ENCODE data around the gene CLTB.

Gene CLTB

GRCh38 chr5:176365351-176366231, 50.7 kb downstream of the CLTB start, which contains the start of gene ARL10:
ARL10 (plus strand) TSS chr5:176365487; CDS start chr5:176365564, 77 bp downstream.
- WGBS (ENCODE audit: insufficient coverage) = under 1% methylated on average over 64 of the region's 108 CpGs
- Histone ChIP-seq H3K36me3 (ENCODE audit: control insufficient read depth in 4 of 4, insufficient read depth in 4 of 4, low read length in 3 of 4) (peaks cover 0 to 17% (median 5%) of the 10 kb centered on the region in 4 experiments), H3K9me3 (ENCODE audit: control extremely low read depth in 1 of 5, control insufficient read depth in 4 of 5, insufficient read depth in 2 of 5, low read depth in 1 of 5, low read length in 4 of 5) (no peaks in the 10 kb centered on the region), H3K27me3 (replicated peaks in 2 of 5; ENCODE audit: control insufficient read depth in 4 of 5, insufficient read depth in 5 of 5, low read length in 4 of 5) (peaks cover 0 to 3% (median 0%) of the 10 kb centered on the region in 5 experiments), H3K4me1 (ENCODE audit: control extremely low read depth in 1 of 4, control insufficient read depth in 4 of 4, insufficient read depth in 4 of 4, low read length in 3 of 4) (peaks cover 2 to 26% (median 23%) of the 10 kb centered on the region in 4 experiments), H3K27ac (ENCODE audit: insufficient read depth in 1 of 2, low read depth in 1 of 2, low read length in 2 of 2, poor library complexity in 1 of 2, severe bottlenecking in 2 of 2) (no peak within 1 kb of the TSS), H3K4me3 (ENCODE audit: control insufficient read depth in 1 of 7, extremely low read depth in 1 of 7, insufficient read depth in 4 of 7, low read depth in 2 of 7, low read length in 6 of 7) (peak within 1 kb of the TSS; percentile 20 to 83 (median 67))
- CTCF ChIA-PET = no interaction called here
- POLR2A ChIA-PET = no interaction called here
- DNase-seq = peak; percentile 17 to 60 (median 40)

- peak overlapping the region; percentile 20 to 83 (median 67) for H3K4me3 ChIP-seq (ENCODE audit: control insufficient read depth in 1 of 7, extremely low read depth in 1 of 7, insufficient read depth in 4 of 7, low read depth in 2 of 7, low read length in 6 of 7)
- 13% methylated on average over 22 of the region's 28 CpGs for WGBS (ENCODE audit: insufficient coverage)
- H3K4me1 ChIP-seq (ENCODE audit: control extremely low read depth in 1 of 4, control insufficient read depth in 4 of 4, insufficient read depth in 4 of 4, low read length in 3 of 4) = peaks cover 3 to 27% (median 23%) of the 10 kb centered on the region in 4 experiments
- H3K36me3 ChIP-seq (ENCODE audit: control insufficient read depth in 4 of 4, insufficient read depth in 4 of 4, low read length in 3 of 4) = peaks cover 0 to 11% (median 5%) of the 10 kb centered on the region in 4 experiments
- ChIA-PET CTCF (no interaction called here), POLR2A (no interaction called here)
- H3K9me3 ChIP-seq (ENCODE audit: control extremely low read depth in 1 of 5, control insufficient read depth in 4 of 5, insufficient read depth in 2 of 5, low read depth in 1 of 5, low read length in 4 of 5) = no peaks in the 10 kb centered on the region
- no peak overlapping the region for H3K27ac ChIP-seq (ENCODE audit: insufficient read depth in 1 of 2, low read depth in 1 of 2, low read length in 2 of 2, poor library complexity in 1 of 2, severe bottlenecking in 2 of 2)
- DNase-seq = no peak
- peaks cover 0 to 3% (median 0%) of the 10 kb centered on the region in 5 experiments for H3K27me3 ChIP-seq (replicated peaks in 2 of 5; ENCODE audit: control insufficient read depth in 4 of 5, insufficient read depth in 5 of 5, low read length in 4 of 5)
Observed at GRCh38 chr5:176364765-176365350, 51.5 kb downstream of the CLTB start.

- Histone ChIP-seq H3K27ac (ENCODE audit: insufficient read depth in 1 of 2, low read depth in 1 of 2, low read length in 2 of 2, poor library complexity in 1 of 2, severe bottlenecking in 2 of 2) (peak overlapping the region in 1 of 2 experiments; percentile 44), H3K27me3 (replicated peaks in 2 of 5; ENCODE audit: control insufficient read depth in 4 of 5, insufficient read depth in 5 of 5, low read length in 4 of 5) (peaks cover 0 to 3% (median 0%) of the 10 kb centered on the region in 5 experiments), H3K4me3 (ENCODE audit: control insufficient read depth in 1 of 7, extremely low read depth in 1 of 7, insufficient read depth in 4 of 7, low read depth in 2 of 7, low read length in 6 of 7) (peak overlapping the region in 6 of 7 experiments; percentile 7 to 97 (median 90)), H3K4me1 (ENCODE audit: control extremely low read depth in 1 of 4, control insufficient read depth in 4 of 4, insufficient read depth in 4 of 4, low read length in 3 of 4) (peaks cover 5 to 31% (median 25%) of the 10 kb centered on the region in 4 experiments), H3K9me3 (ENCODE audit: control extremely low read depth in 1 of 5, control insufficient read depth in 4 of 5, insufficient read depth in 2 of 5, low read depth in 1 of 5, low read length in 4 of 5) (no peaks in the 10 kb centered on the region), H3K36me3 (ENCODE audit: control insufficient read depth in 4 of 4, insufficient read depth in 4 of 4, low read length in 3 of 4) (peaks cover 3 to 15% (median 10%) of the 10 kb centered on the region in 4 experiments)
- ChIA-PET CTCF (interaction anchor here (0.9 to 1.6 kb wide), 4 partner anchors 20 to 30 kb away, joined by 3 to 6 read pairs (median 4); no protein-coding TSS in a partner anchor), POLR2A (interaction anchor here (0.6 to 1.6 kb wide), 7 partner anchors 11 to 177 kb away, joined by 3 to 5 read pairs (median 3); partner anchors contain the start of gene NOP16)
- DNase-seq = no peak
- 50% methylated on average over 2 of the region's 8 CpGs for WGBS (ENCODE audit: insufficient coverage)
Observed at GRCh38 chr5:176362233-176362490, 54.2 kb downstream of the CLTB start.

- peak within 1 kb of the TSS; percentile 70 to 92 for H3K27ac ChIP-seq (ENCODE audit: insufficient read depth in 1 of 2, low read depth in 1 of 2, low read length in 2 of 2, poor library complexity in 1 of 2, severe bottlenecking in 2 of 2)
- peaks cover 5 to 31% (median 25%) of the 10 kb centered on the region in 4 experiments for H3K4me1 ChIP-seq (ENCODE audit: control extremely low read depth in 1 of 4, control insufficient read depth in 4 of 4, insufficient read depth in 4 of 4, low read length in 3 of 4)
- peaks cover 3 to 19% (median 12%) of the 10 kb centered on the region in 4 experiments for H3K36me3 ChIP-seq (ENCODE audit: control insufficient read depth in 4 of 4, insufficient read depth in 4 of 4, low read length in 3 of 4)
- ChIA-PET CTCF (interaction anchor here (0.9 to 1.6 kb wide), 4 partner anchors 20 to 31 kb away, joined by 3 to 6 read pairs (median 4); no protein-coding TSS in a partner anchor), POLR2A (interaction anchor here (0.6 to 1.6 kb wide), 8 partner anchors 10 to 178 kb away, joined by 3 to 5 read pairs (median 3); partner anchors contain the start of gene NOP16)
- WGBS (ENCODE audit: insufficient coverage) = 0% methylated on average over 50 of the region's 56 CpGs
- H3K4me3 ChIP-seq (ENCODE audit: control insufficient read depth in 1 of 7, extremely low read depth in 1 of 7, insufficient read depth in 4 of 7, low read depth in 2 of 7, low read length in 6 of 7) = peak within 1 kb of the TSS; percentile 65 to 97 (median 89)
- H3K27me3 ChIP-seq (replicated peaks in 2 of 5; ENCODE audit: control insufficient read depth in 4 of 5, insufficient read depth in 5 of 5, low read length in 4 of 5) = peaks cover 0 to 3% (median 0%) of the 10 kb centered on the region in 5 experiments
- peak; percentile 96 to 98 (median 98) for DNase-seq
- no peaks in the 10 kb centered on the region for H3K9me3 ChIP-seq (ENCODE audit: control extremely low read depth in 1 of 5, control insufficient read depth in 4 of 5, insufficient read depth in 2 of 5, low read depth in 1 of 5, low read length in 4 of 5)
Observed at GRCh38 chr5:176361437-176362232, 54.7 kb downstream of the CLTB start, which contains the start of gene KIAA1191. KIAA1191 (minus strand) TSS chr5:176361764; CDS start chr5:176359508, 2,256 bp downstream.

GRCh38 chr5:176360894-176361436, 55.4 kb downstream of the CLTB start:
- DNase-seq = peak in 1 of 3 donors; percentile 10
- peaks cover 5 to 27% (median 23%) of the 10 kb centered on the region in 4 experiments for H3K4me1 ChIP-seq (ENCODE audit: control extremely low read depth in 1 of 4, control insufficient read depth in 4 of 4, insufficient read depth in 4 of 4, low read length in 3 of 4)
- peaks cover 8 to 25% (median 19%) of the 10 kb centered on the region in 4 experiments for H3K36me3 ChIP-seq (ENCODE audit: control insufficient read depth in 4 of 4, insufficient read depth in 4 of 4, low read length in 3 of 4)
- 4% methylated on average over 18 of the region's 27 CpGs for WGBS (ENCODE audit: insufficient coverage)
- H3K27me3 ChIP-seq (replicated peaks in 2 of 5; ENCODE audit: control insufficient read depth in 4 of 5, insufficient read depth in 5 of 5, low read length in 4 of 5) = peaks cover 0 to 3% (median 0%) of the 10 kb centered on the region in 5 experiments
- peak overlapping the region; percentile 65 to 97 (median 89) for H3K4me3 ChIP-seq (ENCODE audit: control insufficient read depth in 1 of 7, extremely low read depth in 1 of 7, insufficient read depth in 4 of 7, low read depth in 2 of 7, low read length in 6 of 7)
- CTCF ChIA-PET = interaction anchor here (0.7 to 1.2 kb wide), 3 partner anchors 9 to 209 kb away, joined by 3 to 4 read pairs (median 3); no protein-coding TSS in a partner anchor
- no peaks in the 10 kb centered on the region for H3K9me3 ChIP-seq (ENCODE audit: control extremely low read depth in 1 of 5, control insufficient read depth in 4 of 5, insufficient read depth in 2 of 5, low read depth in 1 of 5, low read length in 4 of 5)
- peak overlapping the region; percentile 70 to 92 for H3K27ac ChIP-seq (ENCODE audit: insufficient read depth in 1 of 2, low read depth in 1 of 2, low read length in 2 of 2, poor library complexity in 1 of 2, severe bottlenecking in 2 of 2)
- POLR2A ChIA-PET = interaction anchor here (0.6 to 1.3 kb wide), 3 partner anchors 12 to 28 kb away, joined by 3 to 4 read pairs (median 3); no protein-coding TSS in a partner anchor

GRCh38 chr5:176359658-176360057, 56.7 kb downstream of the CLTB start:
- Histone ChIP-seq H3K4me3 (ENCODE audit: control insufficient read depth in 1 of 7, extremely low read depth in 1 of 7, insufficient read depth in 4 of 7, low read depth in 2 of 7, low read length in 6 of 7) (peak overlapping the region in 1 of 7 experiments; percentile 10), H3K4me1 (ENCODE audit: control extremely low read depth in 1 of 4, control insufficient read depth in 4 of 4, insufficient read depth in 4 of 4, low read length in 3 of 4) (peaks cover 5 to 16% (median 13%) of the 10 kb centered on the region in 4 experiments), H3K27me3 (replicated peaks in 2 of 5; ENCODE audit: control insufficient read depth in 4 of 5, insufficient read depth in 5 of 5, low read length in 4 of 5) (no peaks in the 10 kb centered on the region), H3K36me3 (ENCODE audit: control insufficient read depth in 4 of 4, insufficient read depth in 4 of 4, low read length in 3 of 4) (peaks cover 15 to 37% (median 30%) of the 10 kb centered on the region in 4 experiments), H3K27ac (ENCODE audit: insufficient read depth in 1 of 2, low read depth in 1 of 2, low read length in 2 of 2, poor library complexity in 1 of 2, severe bottlenecking in 2 of 2) (no peak overlapping the region), H3K9me3 (ENCODE audit: control extremely low read depth in 1 of 5, control insufficient read depth in 4 of 5, insufficient read depth in 2 of 5, low read depth in 1 of 5, low read length in 4 of 5) (no peaks in the 10 kb centered on the region)
- 90% methylated on average over 3 of the region's 4 CpGs for WGBS (ENCODE audit: insufficient coverage)
- peak in 2 of 3 donors; percentile 17 to 33 for DNase-seq
- ChIA-PET CTCF (interaction anchor here (1.0 to 1.2 kb wide), 2 partner anchors 8 to 211 kb away, joined by 3 to 4 read pairs; no protein-coding TSS in a partner anchor), POLR2A (no interaction called here)

Measured in common myeloid progenitor, CD34-positive (primary cell).